HG03460 (cell line): ENCODE results near the gene DTNA.

Experiments used
- ATAC-seq: cut with Tn5 transposase; IDR thresholded peaks from one replicate; pipeline ENCODE4 v1.9.1; 2021; ENCODE audit not compliant: unreplicated experiment

The DTNA gene

GRCh38 chr18:34805103-34805877, 95.2 kb downstream of the DTNA start:
- ATAC-seq, result no peak

GRCh38 chr18:34805878-34806351, 95.8 kb downstream of the DTNA start:
- no peak for ATAC-seq

- no peak for ATAC-seq
Observed at GRCh38 chr18:34806527-34806926, 96.4 kb downstream of the DTNA start.

- ATAC-seq, result no peak
Observed at GRCh38 chr18:34807106-34807796, 97.2 kb downstream of the DTNA start.

- ATAC-seq, result no peak
Observed at GRCh38 chr18:34808389-34808788, 98.3 kb downstream of the DTNA start.

GRCh38 chr18:34809451-34810072, 99.5 kb downstream of the DTNA start:
- no peak for ATAC-seq

GRCh38 chr18:34816183-34816582, 106.1 kb downstream of the DTNA start:
- ATAC-seq, result no peak

- no peak for ATAC-seq
Observed at GRCh38 chr18:34817636-34818035, 107.5 kb downstream of the DTNA start.

GRCh38 chr18:34818064-34818463, 108.0 kb downstream of the DTNA start:
- no peak for ATAC-seq

- no peak for ATAC-seq
Observed at GRCh38 chr18:34820360-34821065, 110.4 kb downstream of the DTNA start.

- no peak for ATAC-seq
Observed at GRCh38 chr18:34821669-34822210, 111.6 kb downstream of the DTNA start.

GRCh38 chr18:34828093-34828492, 118.0 kb downstream of the DTNA start:
- ATAC-seq, result no peak

- ATAC-seq, result no peak
Observed at GRCh38 chr18:34834897-34835296, 124.8 kb downstream of the DTNA start.

GRCh38 chr18:34835466-34835865, 125.4 kb downstream of the DTNA start:
- ATAC-seq, result no peak

- no peak for ATAC-seq
Observed at GRCh38 chr18:34837769-34838272, 127.7 kb downstream of the DTNA start.

GRCh38 chr18:34838669-34839068, 128.6 kb downstream of the DTNA start:
- ATAC-seq, result no peak

GRCh38 chr18:34840256-34840826, 130.2 kb downstream of the DTNA start:
- no peak for ATAC-seq

- ATAC-seq, result no peak
Observed at GRCh38 chr18:34841891-34842290, 131.8 kb downstream of the DTNA start.

GRCh38 chr18:34844072-34844471, 134.0 kb downstream of the DTNA start:
- no peak for ATAC-seq

- no peak for ATAC-seq
Observed at GRCh38 chr18:34844732-34845459, 134.8 kb downstream of the DTNA start.
